OCI-LY7 (cell line): ENCODE data around the gene NAT10.

Experiments
- CTCF ChIP-seq: fragments of 200-600 bp; sonication (generic); conservative IDR thresholded peaks from 2 replicates; pipeline ENCODE4 v1.5.1; 2014; ENCODE audit warnings: mild to moderate bottlenecking, antibody characterized with exemption, low read length, moderate library complexity, mixed read lengths
- EZH2phosphoT487 ChIP-seq: fragments of 200-600 bp; sonication (generic); IDR thresholded peaks from 2 replicates; pipeline ENCODE4 v1.6.1; 2018; ENCODE audit warnings: low read depth, borderline replicate concordance, mild to moderate bottlenecking, mixed run types, antibody characterized with exemption, low read length, moderate library complexity, mixed read lengths

- TF ChIP-seq EZH2phosphoT487 (no peak), CTCF (no peak)
Measured at GRCh38 chr11:34111722-34112270, 6.4 kb downstream of the NAT10 start.
